Tibial nerve (tissue), 4 donors: Measurements from ENCODE around the gene EID3.

Experiments used
- EP300 ChIP-seq, 2 donors: sonication (generic); formaldehyde crosslinking; IDR thresholded peaks; one replicate each; pipeline ENCODE4 v1.6.1; 2017; ENCODE audit warnings: antibody characterized with exemption in 2 of 2, mild to moderate bottlenecking in 1 of 2
- POLR2A ChIP-seq, 2 donors: fragments of 450-650 bp; IDR thresholded peaks; one replicate each; pipeline ENCODE4 v1.6.1; 2017; ENCODE audit warnings: antibody characterized with exemption in 2 of 2, mild to moderate bottlenecking in 2 of 2, moderate library complexity in 2 of 2
- TF ChIP-seq, protein P1 (sequence below), 5 experiments: fragments of 200-600 bp in 3 of 5; fragments of 450-650 bp in 2 of 5; sonication (generic) in 3 of 5; IDR thresholded peaks; one replicate each; pipeline ENCODE4 v1.5.1; 2016 to 2019; ENCODE audit warnings: antibody characterized with exemption in 5 of 5, mild to moderate bottlenecking in 3 of 5, moderate library complexity in 2 of 5

GRCh38 chr12:104319918-104320626 lies 16.5 kb downstream of the EID3 start:
- TF ChIP-seq, protein P1, sequence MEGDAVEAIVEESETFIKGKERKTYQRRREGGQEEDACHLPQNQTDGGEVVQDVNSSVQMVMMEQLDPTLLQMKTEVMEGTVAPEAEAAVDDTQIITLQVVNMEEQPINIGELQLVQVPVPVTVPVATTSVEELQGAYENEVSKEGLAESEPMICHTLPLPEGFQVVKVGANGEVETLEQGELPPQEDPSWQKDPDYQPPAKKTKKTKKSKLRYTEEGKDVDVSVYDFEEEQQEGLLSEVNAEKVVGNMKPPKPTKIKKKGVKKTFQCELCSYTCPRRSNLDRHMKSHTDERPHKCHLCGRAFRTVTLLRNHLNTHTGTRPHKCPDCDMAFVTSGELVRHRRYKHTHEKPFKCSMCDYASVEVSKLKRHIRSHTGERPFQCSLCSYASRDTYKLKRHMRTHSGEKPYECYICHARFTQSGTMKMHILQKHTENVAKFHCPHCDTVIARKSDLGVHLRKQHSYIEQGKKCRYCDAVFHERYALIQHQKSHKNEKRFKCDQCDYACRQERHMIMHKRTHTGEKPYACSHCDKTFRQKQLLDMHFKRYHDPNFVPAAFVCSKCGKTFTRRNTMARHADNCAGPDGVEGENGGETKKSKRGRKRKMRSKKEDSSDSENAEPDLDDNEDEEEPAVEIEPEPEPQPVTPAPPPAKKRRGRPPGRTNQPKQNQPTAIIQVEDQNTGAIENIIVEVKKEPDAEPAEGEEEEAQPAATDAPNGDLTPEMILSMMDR (IDR thresholded peaks at IDR 0.05): no peak
- no peak for TF ChIP-seq POLR2A (IDR thresholded peaks at IDR 0.05)
- no peak for TF ChIP-seq EP300 (IDR thresholded peaks at IDR 0.05)
